Neural progenitor cell (in vitro differentiated cells): ENCODE data around the gene EMILIN2.
"Not testable (repeated sequence)": the region's sequence is repeated elsewhere in the genome, so short reads cannot be mapped to it uniquely, and the experiment has no call there.

ENCODE experiments used
- CTCF ChIP-seq: fragments of 200-600 bp; sonication (generic); IDR thresholded peaks from 2 replicates; pipeline ENCODE4 v1.5.1; 2017; ENCODE audit warnings: antibody characterized with exemption, mild to moderate bottlenecking
- EZH2 ChIP-seq: fragments of 200-600 bp; sonication (generic); IDR thresholded peaks from 2 replicates; pipeline ENCODE4 v1.6.1; 2017; ENCODE audit warnings: antibody characterized with exemption, mild to moderate bottlenecking, moderate library complexity
- EZH2phosphoT487 ChIP-seq: fragments of 200-600 bp; sonication (generic); IDR thresholded peaks from 2 replicates; pipeline ENCODE4 v1.6.1; 2017; ENCODE audit warnings: antibody characterized with exemption

GRCh38 chr18:2863997-2864396, 17.2 kb downstream of the EMILIN2 start:
- not testable (repeated sequence) for TF ChIP-seq CTCF, EZH2, EZH2phosphoT487
